ENCODE results near the gene SLC24A1. TPM values are rescaled to one million over a fixed set of nuclear protein-coding genes. Genes with fewer than 3 reads are reported as not detected.

The SLC24A1 gene
- total RNA-seq, 1 donor from 2014 or later, result 10.3 TPM

- no peak overlapping the region for H3K4me3 Mint-ChIP-seq (ENCODE audit: low read depth)
- peaks cover 32% of the 10 kb centered on the region for H3K4me1 Mint-ChIP-seq (ENCODE audit: low read depth)
- H3K9me3 Mint-ChIP-seq (ENCODE audit: low read depth), result no peaks in the 10 kb centered on the region
- H3K36me3 Mint-ChIP-seq (ENCODE audit: insufficient read depth), result peaks cover 28% of the 10 kb centered on the region
- H3K27ac Mint-ChIP-seq, result peak overlapping the region; percentile 78
- DNase-seq (ENCODE audit: low spot score, unreplicated experiment), result no peak
- H3K27me3 Mint-ChIP-seq, result no peaks in the 10 kb centered on the region
- TF ChIP-seq CTCF (IDR thresholded peaks at IDR 0.05; ENCODE audit: unreplicated experiment), result no peak
These were observed 42.0 kb upstream of the SLC24A1 start for GRCh38 chr15:65579762-65580161.

GRCh38 chr15:65580287-65580686 is 41.5 kb upstream of the SLC24A1 start:
- no peak for DNase-seq (ENCODE audit: low spot score, unreplicated experiment)
- no peak overlapping the region for H3K4me3 Mint-ChIP-seq (ENCODE audit: low read depth)
- TF ChIP-seq CTCF (IDR thresholded peaks at IDR 0.05; ENCODE audit: unreplicated experiment), result no peak
- peak overlapping the region; percentile 78 for H3K27ac Mint-ChIP-seq
- no peaks in the 10 kb centered on the region for H3K27me3 Mint-ChIP-seq
- peaks cover 33% of the 10 kb centered on the region for H3K4me1 Mint-ChIP-seq (ENCODE audit: low read depth)
- H3K9me3 Mint-ChIP-seq (ENCODE audit: low read depth), result no peaks in the 10 kb centered on the region
- H3K36me3 Mint-ChIP-seq (ENCODE audit: insufficient read depth), result peaks cover 28% of the 10 kb centered on the region

DNA sequence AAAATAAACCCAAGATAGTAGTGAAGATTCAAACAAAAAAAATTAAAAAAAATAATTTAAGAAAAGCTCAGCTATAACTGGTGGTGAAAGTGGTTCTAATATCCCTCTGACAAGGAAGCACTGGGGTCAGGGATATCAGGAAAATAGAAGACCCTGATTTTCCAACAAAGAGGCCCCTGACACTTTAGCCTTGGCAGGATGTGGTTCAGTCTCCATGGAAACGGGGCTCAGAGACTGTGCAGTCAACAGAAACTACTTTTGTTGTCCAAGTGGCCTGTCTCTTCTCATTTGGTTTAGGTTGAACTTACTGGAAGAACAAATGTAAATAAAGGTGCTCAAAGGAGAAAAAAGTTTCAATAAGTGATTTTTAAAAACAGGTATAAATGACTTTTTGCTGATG is 38.0 kb upstream of the SLC24A1 start:
- Mint-ChIP-seq H3K4me3 (ENCODE audit: low read depth) (no peak overlapping the region), H3K36me3 (ENCODE audit: insufficient read depth) (peaks cover 33% of the 10 kb centered on the region), H3K27ac (peak overlapping the region; percentile 96), H3K4me1 (ENCODE audit: low read depth) (peaks cover 41% of the 10 kb centered on the region), H3K9me3 (ENCODE audit: low read depth) (no peaks in the 10 kb centered on the region), H3K27me3 (no peaks in the 10 kb centered on the region)
- TF ChIP-seq CTCF (IDR thresholded peaks at IDR 0.05; ENCODE audit: unreplicated experiment), result no peak
- DNase-seq (ENCODE audit: low spot score, unreplicated experiment), result no peak

DNA sequence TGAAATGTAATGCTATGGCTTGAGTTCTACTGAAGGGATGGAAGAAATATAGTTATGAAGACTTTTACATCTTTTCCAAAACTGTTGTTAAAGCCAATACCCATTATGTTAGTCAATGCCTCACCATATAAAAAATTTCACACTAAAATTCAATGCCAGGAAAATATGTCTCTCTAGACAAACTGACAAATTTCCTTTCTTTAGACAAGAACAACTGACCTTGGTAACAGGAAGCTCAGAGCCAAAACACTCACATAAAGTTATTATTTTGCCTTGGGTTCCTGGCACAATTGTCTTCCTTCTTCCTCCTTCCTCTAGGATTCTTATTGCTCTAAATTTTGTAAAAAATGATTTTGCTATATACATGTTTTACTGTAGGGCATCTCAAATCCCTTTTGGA is 37.5 kb upstream of the SLC24A1 start:
- TF ChIP-seq CTCF (IDR thresholded peaks at IDR 0.05; ENCODE audit: unreplicated experiment), result no peak
- H3K36me3 Mint-ChIP-seq (ENCODE audit: insufficient read depth), result peaks cover 33% of the 10 kb centered on the region
- no peaks in the 10 kb centered on the region for H3K9me3 Mint-ChIP-seq (ENCODE audit: low read depth)
- H3K4me1 Mint-ChIP-seq (ENCODE audit: low read depth), result peaks cover 41% of the 10 kb centered on the region
- no peak for DNase-seq (ENCODE audit: low spot score, unreplicated experiment)
- peak overlapping the region; percentile 96 for H3K27ac Mint-ChIP-seq
- no peaks in the 10 kb centered on the region for H3K27me3 Mint-ChIP-seq
- no peak overlapping the region for H3K4me3 Mint-ChIP-seq (ENCODE audit: low read depth)

DNA sequence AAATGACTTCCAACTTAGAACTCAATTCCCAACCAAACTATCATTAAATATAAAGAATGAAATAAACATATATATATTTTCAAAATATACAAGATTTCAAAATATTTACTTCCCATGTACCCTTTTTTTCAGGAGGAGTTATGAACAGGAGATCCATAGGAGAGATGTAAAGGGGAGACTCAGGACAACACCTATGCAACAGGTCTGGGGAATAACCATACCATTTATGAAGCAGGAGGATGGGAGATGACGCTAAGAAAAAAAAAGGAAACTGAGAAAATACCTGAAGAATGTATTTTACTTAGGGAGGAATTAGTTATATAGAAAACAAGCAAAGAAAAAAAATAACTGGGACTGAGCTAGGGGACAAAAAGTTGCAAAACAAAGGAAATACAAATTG is 34.6 kb upstream of the SLC24A1 start:
- peaks cover 40% of the 10 kb centered on the region for H3K36me3 Mint-ChIP-seq (ENCODE audit: insufficient read depth)
- no peak for TF ChIP-seq CTCF (IDR thresholded peaks at IDR 0.05; ENCODE audit: unreplicated experiment)
- no peak overlapping the region for H3K27ac Mint-ChIP-seq

More for the DNA sequence above, 34.6 kb upstream of the SLC24A1 start:
- no peaks in the 10 kb centered on the region for H3K9me3 Mint-ChIP-seq (ENCODE audit: low read depth)
- peaks cover 36% of the 10 kb centered on the region for H3K4me1 Mint-ChIP-seq (ENCODE audit: low read depth)
- no peaks in the 10 kb centered on the region for H3K27me3 Mint-ChIP-seq
- H3K4me3 Mint-ChIP-seq (ENCODE audit: low read depth), result no peak overlapping the region
- DNase-seq (ENCODE audit: low spot score, unreplicated experiment), result no peak
